ENCODE measurements around the gene CASZ1.

Gene CASZ1

GRCh38 chr1:10738061-10739058 is 58.1 kb downstream of the CASZ1 start:
- H3K27me3 ChIP-seq (replicated peaks): peaks cover 12% of the 10 kb centered on the region
- in situ Hi-C loops (cut with HindIII; ENCODE audit: low pct_ligation_motif_present, low sequenced_read_pairs): no loop called here
- DNase-seq: no peak

DNA sequence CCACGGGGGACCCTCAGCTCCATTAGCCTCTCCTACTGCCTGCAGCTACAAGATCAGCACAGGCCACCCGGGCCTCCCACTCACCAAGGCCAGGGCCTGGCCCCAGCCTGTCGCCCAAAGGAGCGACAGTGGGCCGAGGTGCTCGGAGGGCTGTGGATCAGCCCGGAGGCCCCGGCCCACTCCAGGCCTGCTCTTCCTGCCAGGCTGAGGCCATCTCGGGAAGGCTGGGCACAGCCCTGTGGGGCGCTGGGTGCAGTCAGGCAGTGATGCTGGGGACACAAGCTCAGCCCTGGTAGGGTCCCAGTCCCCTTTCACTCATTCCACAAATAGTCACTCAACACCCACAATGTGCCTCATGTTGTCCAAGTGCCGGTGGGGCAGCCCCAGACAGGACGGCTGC is 58.8 kb downstream of the CASZ1 start:
- in situ Hi-C loops (cut with HindIII; ENCODE audit: low pct_ligation_motif_present, low sequenced_read_pairs): no loop called here
- no peaks in the 10 kb centered on the region for H3K36me3 ChIP-seq (replicated peaks)
- no peak overlapping the region for H3K4me3 ChIP-seq (ENCODE audit: low read depth, low read length)
- no peak overlapping the region for H3K27ac ChIP-seq
- peaks cover 12% of the 10 kb centered on the region for H3K27me3 ChIP-seq (replicated peaks)
- DNase-seq: no peak
- TF ChIP-seq, protein P1, sequence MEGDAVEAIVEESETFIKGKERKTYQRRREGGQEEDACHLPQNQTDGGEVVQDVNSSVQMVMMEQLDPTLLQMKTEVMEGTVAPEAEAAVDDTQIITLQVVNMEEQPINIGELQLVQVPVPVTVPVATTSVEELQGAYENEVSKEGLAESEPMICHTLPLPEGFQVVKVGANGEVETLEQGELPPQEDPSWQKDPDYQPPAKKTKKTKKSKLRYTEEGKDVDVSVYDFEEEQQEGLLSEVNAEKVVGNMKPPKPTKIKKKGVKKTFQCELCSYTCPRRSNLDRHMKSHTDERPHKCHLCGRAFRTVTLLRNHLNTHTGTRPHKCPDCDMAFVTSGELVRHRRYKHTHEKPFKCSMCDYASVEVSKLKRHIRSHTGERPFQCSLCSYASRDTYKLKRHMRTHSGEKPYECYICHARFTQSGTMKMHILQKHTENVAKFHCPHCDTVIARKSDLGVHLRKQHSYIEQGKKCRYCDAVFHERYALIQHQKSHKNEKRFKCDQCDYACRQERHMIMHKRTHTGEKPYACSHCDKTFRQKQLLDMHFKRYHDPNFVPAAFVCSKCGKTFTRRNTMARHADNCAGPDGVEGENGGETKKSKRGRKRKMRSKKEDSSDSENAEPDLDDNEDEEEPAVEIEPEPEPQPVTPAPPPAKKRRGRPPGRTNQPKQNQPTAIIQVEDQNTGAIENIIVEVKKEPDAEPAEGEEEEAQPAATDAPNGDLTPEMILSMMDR (IDR thresholded peaks at IDR 0.05; ENCODE audit: low read depth, low read length, missing control alignments): no peak

More at GRCh38 chr1:10738061-10739058, 58.1 kb downstream of the CASZ1 start:
- H3K36me3 ChIP-seq (replicated peaks): no peaks in the 10 kb centered on the region
- H3K4me3 ChIP-seq (ENCODE audit: low read depth, low read length): no peak overlapping the region
- TF ChIP-seq, protein P1 (IDR thresholded peaks at IDR 0.05; ENCODE audit: low read depth, low read length, missing control alignments): no peak
- no peak overlapping the region for H3K27ac ChIP-seq

DNA sequence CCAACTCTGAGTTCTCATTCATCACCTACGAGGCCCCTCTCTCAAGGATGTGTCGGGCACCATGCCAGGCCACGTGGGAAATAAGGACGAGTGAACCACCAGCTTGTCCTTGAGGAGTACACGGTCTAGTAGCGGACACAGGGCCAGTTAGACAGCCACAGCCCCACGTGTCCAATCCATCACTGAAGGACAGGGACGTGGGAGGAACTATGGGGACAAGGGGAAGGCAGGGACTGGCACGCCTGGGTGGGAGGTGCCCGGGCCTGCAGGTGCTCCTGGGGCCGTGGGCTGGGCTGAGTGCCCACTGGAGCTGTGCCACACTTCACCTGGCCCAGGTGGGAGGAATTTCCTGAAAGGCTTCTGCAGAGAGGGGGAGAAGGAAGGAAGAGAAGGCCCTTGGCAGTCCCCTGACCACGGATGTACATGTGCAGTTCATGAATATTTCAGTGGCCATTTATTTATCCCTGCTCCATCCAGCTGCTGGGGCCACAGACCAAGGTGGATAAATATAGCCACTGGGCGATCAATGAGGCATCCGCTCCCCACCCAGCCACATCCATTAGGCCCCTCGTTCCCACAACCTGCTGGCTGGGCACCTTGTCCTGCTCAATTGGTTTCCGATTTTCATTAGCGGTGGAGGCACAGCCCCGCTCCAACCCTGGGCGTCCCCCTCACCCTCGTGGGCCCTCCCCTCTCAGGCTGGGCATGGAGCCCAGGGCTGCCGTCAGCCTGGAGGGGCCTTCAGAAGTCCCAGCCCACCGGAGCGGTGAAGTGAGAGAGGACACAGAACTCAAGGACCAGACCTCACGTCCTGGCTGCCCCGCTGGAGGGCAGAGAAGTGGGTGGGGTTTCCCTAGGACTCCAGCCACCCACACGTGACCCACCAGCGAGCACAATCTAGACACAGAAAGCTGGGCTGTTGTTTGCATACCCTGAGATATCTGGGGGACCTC is 59.5 kb downstream of the CASZ1 start:
- Histone ChIP-seq H3K36me3 (replicated peaks) (no peaks in the 10 kb centered on the region), H3K4me3 (ENCODE audit: low read depth, low read length) (no peak overlapping the region), H3K27ac (no peak overlapping the region), H3K27me3 (replicated peaks) (peaks cover 10% of the 10 kb centered on the region)
- DNase-seq: no peak
- in situ Hi-C loops (cut with HindIII; ENCODE audit: low pct_ligation_motif_present, low sequenced_read_pairs): no loop called here
- TF ChIP-seq, protein P1 (IDR thresholded peaks at IDR 0.05; ENCODE audit: low read depth, low read length, missing control alignments): no peak

GRCh38 chr1:10735563-10736305 is 60.7 kb downstream of the CASZ1 start:
- no peak for DNase-seq
- TF ChIP-seq, protein P1 (IDR thresholded peaks at IDR 0.05; ENCODE audit: low read depth, low read length, missing control alignments): no peak
- H3K27ac ChIP-seq: no peak overlapping the region
- in situ Hi-C loops (cut with HindIII; ENCODE audit: low pct_ligation_motif_present, low sequenced_read_pairs): no loop called here
- no peak overlapping the region for H3K4me3 ChIP-seq (ENCODE audit: low read depth, low read length)
- H3K27me3 ChIP-seq (replicated peaks): peaks cover 8% of the 10 kb centered on the region
- H3K36me3 ChIP-seq (replicated peaks): no peaks in the 10 kb centered on the region

GRCh38 chr1:10734962-10735544 is 61.4 kb downstream of the CASZ1 start:
- Histone ChIP-seq H3K36me3 (replicated peaks) (no peaks in the 10 kb centered on the region), H3K27me3 (replicated peaks) (peaks cover 8% of the 10 kb centered on the region), H3K27ac (no peak overlapping the region), H3K4me3 (ENCODE audit: low read depth, low read length) (no peak overlapping the region)
- DNase-seq: no peak
- in situ Hi-C loops (cut with HindIII; ENCODE audit: low pct_ligation_motif_present, low sequenced_read_pairs): no loop called here
- TF ChIP-seq, protein P1 (IDR thresholded peaks at IDR 0.05; ENCODE audit: low read depth, low read length, missing control alignments): no peak
